Nephron progenitor cell (in vitro differentiated cells): ENCODE results near the gene FAM13A.

ENCODE experiments used
- DNase-seq: peaks from one replicate; pipeline ENCODE4 v3.0.0; 2021
- H3K27ac Mint-ChIP-seq: 2 replicates; pipeline ENCODE4 v1.8.0; 2021; ENCODE audit warnings: mild to moderate bottlenecking, moderate library complexity, mixed read lengths
- H3K27me3 Mint-ChIP-seq: 2 replicates; pipeline ENCODE4 v1.8.0; 2021; ENCODE audit warnings: mild to moderate bottlenecking, low read depth, mixed read lengths; ENCODE audit not compliant: poor library complexity
- H3K36me3 Mint-ChIP-seq: 2 replicates; pipeline ENCODE4 v1.8.0; 2021; ENCODE audit warnings: low read depth, mixed read lengths
- H3K4me1 Mint-ChIP-seq: 2 replicates; pipeline ENCODE4 v1.8.0; 2021; ENCODE audit warnings: mixed read lengths
- H3K4me3 Mint-ChIP-seq: 2 replicates; pipeline ENCODE4 v1.8.0; 2021; ENCODE audit warnings: mild to moderate bottlenecking, moderate library complexity, mixed read lengths
- H3K9me3 Mint-ChIP-seq: 2 replicates; pipeline ENCODE4 v1.8.0; 2021; ENCODE audit warnings: mild to moderate bottlenecking, moderate library complexity, mixed read lengths
- CTCF ChIP-seq: fragments of 200-600 bp; sonication (generic); IDR thresholded peaks from 2 replicates; pipeline ENCODE4 v1.5.0; 2021; ENCODE audit warnings: antibody characterized with exemption

Gene FAM13A

GRCh38 chr4:89036535-89036934 is 20.4 kb downstream of the FAM13A start:
- TF ChIP-seq CTCF: no peak
- H3K4me3 Mint-ChIP-seq: no peak overlapping the region
- peaks cover 45% of the 10 kb centered on the region for H3K9me3 Mint-ChIP-seq
- peaks cover 76% of the 10 kb centered on the region for H3K36me3 Mint-ChIP-seq
- no peak overlapping the region for H3K27ac Mint-ChIP-seq
- no peaks in the 10 kb centered on the region for H3K27me3 Mint-ChIP-seq
- peaks cover 7% of the 10 kb centered on the region for H3K4me1 Mint-ChIP-seq
- DNase-seq: no peak

- H3K36me3 Mint-ChIP-seq: peaks cover 46% of the 10 kb centered on the region
- peaks cover 7% of the 10 kb centered on the region for H3K4me1 Mint-ChIP-seq
- no peak overlapping the region for H3K4me3 Mint-ChIP-seq
- H3K9me3 Mint-ChIP-seq: peaks cover 24% of the 10 kb centered on the region
- TF ChIP-seq CTCF: no peak
- H3K27me3 Mint-ChIP-seq: peaks cover 4% of the 10 kb centered on the region
- DNase-seq: no peak
- H3K27ac Mint-ChIP-seq: no peak overlapping the region
Observed at GRCh38 chr4:89031272-89031671, 25.7 kb downstream of the FAM13A start.

GRCh38 chr4:89029591-89029990 is 27.4 kb downstream of the FAM13A start:
- TF ChIP-seq CTCF: no peak
- Mint-ChIP-seq H3K4me3 (no peak overlapping the region), H3K36me3 (peaks cover 39% of the 10 kb centered on the region), H3K4me1 (peaks cover 7% of the 10 kb centered on the region), H3K27me3 (peaks cover 4% of the 10 kb centered on the region), H3K9me3 (peaks cover 7% of the 10 kb centered on the region), H3K27ac (no peak overlapping the region)
- DNase-seq: no peak

GRCh38 chr4:89026542-89026941 is 30.4 kb downstream of the FAM13A start:
- no peak for TF ChIP-seq CTCF
- H3K36me3 Mint-ChIP-seq: peaks cover 41% of the 10 kb centered on the region
- peaks cover 4% of the 10 kb centered on the region for H3K27me3 Mint-ChIP-seq
- no peaks in the 10 kb centered on the region for H3K9me3 Mint-ChIP-seq
- no peak overlapping the region for H3K4me3 Mint-ChIP-seq
- H3K4me1 Mint-ChIP-seq: peaks cover 19% of the 10 kb centered on the region
- no peak for DNase-seq
- H3K27ac Mint-ChIP-seq: peak overlapping the region; percentile 56

- no peak overlapping the region for H3K4me3 Mint-ChIP-seq
Observed at GRCh38 chr4:89024051-89024675, 32.8 kb downstream of the FAM13A start.

More at GRCh38 chr4:89024051-89024675, 32.8 kb downstream of the FAM13A start:
- peaks cover 33% of the 10 kb centered on the region for H3K4me1 Mint-ChIP-seq
- H3K36me3 Mint-ChIP-seq: peaks cover 48% of the 10 kb centered on the region
- TF ChIP-seq CTCF: peak; percentile 83
- peak; percentile 34 for DNase-seq
- no peaks in the 10 kb centered on the region for H3K9me3 Mint-ChIP-seq
- H3K27me3 Mint-ChIP-seq: peaks cover 4% of the 10 kb centered on the region
- no peak overlapping the region for H3K27ac Mint-ChIP-seq
